Nephron (organoid): ENCODE data around the gene MROH8.
"Not testable (repeated sequence)": the region's sequence is repeated elsewhere in the genome, so short reads cannot be mapped to it uniquely, and the experiment has no call there.

Experiments
- H3K27ac Mint-ChIP-seq, 3 experiments: 2 replicates each; pipeline ENCODE4 v1.8.0; 2020; ENCODE audit warnings: mixed read lengths in 3 of 3, mild to moderate bottlenecking in 2 of 3, moderate library complexity in 1 of 3
- H3K27me3 Mint-ChIP-seq: 2 replicates; pipeline ENCODE4 v1.8.0; 2021; ENCODE audit warnings: low read depth, mild to moderate bottlenecking, moderate library complexity, mixed read lengths
- H3K36me3 Mint-ChIP-seq: 2 replicates; pipeline ENCODE4 v1.8.0; 2020; ENCODE audit warnings: low read depth, mixed read lengths
- H3K4me1 Mint-ChIP-seq: 2 replicates; pipeline ENCODE4 v1.8.0; 2020; ENCODE audit warnings: mixed read lengths
- H3K4me3 Mint-ChIP-seq, 3 experiments: 2 replicates each; pipeline ENCODE4 v1.8.0; 2020; ENCODE audit warnings: mild to moderate bottlenecking in 3 of 3, mixed read lengths in 3 of 3, moderate library complexity in 2 of 3
- H3K9me3 Mint-ChIP-seq: 2 replicates; pipeline ENCODE4 v1.8.0; 2020; ENCODE audit warnings: mixed read lengths
- CTCF ChIP-seq, 3 experiments: fragments of 200-600 bp; sonication (generic); IDR thresholded peaks; one replicate each; pipeline ENCODE4 v1.5.0; 2021; ENCODE audit warnings: antibody characterized with exemption in 3 of 3; ENCODE audit not compliant: unreplicated experiment in 3 of 3

The MROH8 gene

DNA sequence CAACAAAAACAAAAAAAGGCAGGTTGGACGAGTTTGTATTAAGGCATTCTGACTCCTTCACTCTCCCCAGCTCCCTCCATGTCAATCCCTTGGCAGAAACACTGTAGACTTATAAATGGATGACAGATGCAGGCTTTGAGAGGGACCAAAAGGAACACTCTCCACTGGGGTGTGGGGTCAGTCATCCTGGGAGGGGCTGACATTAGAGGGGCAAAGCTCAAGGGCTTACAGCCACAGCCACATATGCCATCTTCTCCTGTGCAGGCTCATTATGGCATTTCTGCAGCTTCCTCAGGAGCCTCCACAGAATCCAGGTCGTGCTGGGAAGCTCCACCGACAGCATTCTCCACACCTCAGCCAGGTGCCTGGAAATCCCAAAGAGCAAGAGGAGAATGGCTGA, 50.5 kb downstream of the MROH8 start:
- Mint-ChIP-seq H3K9me3 (peaks cover 3% of the 10 kb centered on the region), H3K36me3 (peaks cover 7% of the 10 kb centered on the region), H3K4me1 (no peaks in the 10 kb centered on the region), H3K27me3 (no peaks in the 10 kb centered on the region), H3K27ac (no peak overlapping the region), H3K4me3 (no peak overlapping the region)
- no peak for TF ChIP-seq CTCF (IDR thresholded peaks at IDR 0.05; ENCODE audit: unreplicated experiment in 3 of 3)

- H3K27ac Mint-ChIP-seq, H3K9me3 Mint-ChIP-seq, H3K4me1 Mint-ChIP-seq, H3K27me3 Mint-ChIP-seq, H3K4me3 Mint-ChIP-seq: not testable (repeated sequence)
- peaks cover 11% of the 10 kb centered on the region for H3K36me3 Mint-ChIP-seq
Measured at GRCh38 chr20:37126290-37126689, 53.1 kb downstream of the MROH8 start.

GRCh38 chr20:37123441-37123840, 55.9 kb downstream of the MROH8 start:
- H3K27ac Mint-ChIP-seq: no peak overlapping the region
- H3K4me3 Mint-ChIP-seq: no peak overlapping the region
- H3K36me3 Mint-ChIP-seq: peaks cover 7% of the 10 kb centered on the region
- no peaks in the 10 kb centered on the region for H3K27me3 Mint-ChIP-seq
- no peak for TF ChIP-seq CTCF (IDR thresholded peaks at IDR 0.05; ENCODE audit: unreplicated experiment in 3 of 3)
- H3K9me3 Mint-ChIP-seq: peaks cover 7% of the 10 kb centered on the region
- H3K4me1 Mint-ChIP-seq: no peaks in the 10 kb centered on the region

- Mint-ChIP-seq H3K27me3 (no peaks in the 10 kb centered on the region), H3K27ac (no peak overlapping the region), H3K4me1 (no peaks in the 10 kb centered on the region), H3K36me3 (peaks cover 11% of the 10 kb centered on the region), H3K4me3 (no peak overlapping the region), H3K9me3 (peaks cover 7% of the 10 kb centered on the region)
- no peak for TF ChIP-seq CTCF (IDR thresholded peaks at IDR 0.05; ENCODE audit: unreplicated experiment in 3 of 3)
Measured at GRCh38 chr20:37120497-37120896, 58.9 kb downstream of the MROH8 start.

DNA sequence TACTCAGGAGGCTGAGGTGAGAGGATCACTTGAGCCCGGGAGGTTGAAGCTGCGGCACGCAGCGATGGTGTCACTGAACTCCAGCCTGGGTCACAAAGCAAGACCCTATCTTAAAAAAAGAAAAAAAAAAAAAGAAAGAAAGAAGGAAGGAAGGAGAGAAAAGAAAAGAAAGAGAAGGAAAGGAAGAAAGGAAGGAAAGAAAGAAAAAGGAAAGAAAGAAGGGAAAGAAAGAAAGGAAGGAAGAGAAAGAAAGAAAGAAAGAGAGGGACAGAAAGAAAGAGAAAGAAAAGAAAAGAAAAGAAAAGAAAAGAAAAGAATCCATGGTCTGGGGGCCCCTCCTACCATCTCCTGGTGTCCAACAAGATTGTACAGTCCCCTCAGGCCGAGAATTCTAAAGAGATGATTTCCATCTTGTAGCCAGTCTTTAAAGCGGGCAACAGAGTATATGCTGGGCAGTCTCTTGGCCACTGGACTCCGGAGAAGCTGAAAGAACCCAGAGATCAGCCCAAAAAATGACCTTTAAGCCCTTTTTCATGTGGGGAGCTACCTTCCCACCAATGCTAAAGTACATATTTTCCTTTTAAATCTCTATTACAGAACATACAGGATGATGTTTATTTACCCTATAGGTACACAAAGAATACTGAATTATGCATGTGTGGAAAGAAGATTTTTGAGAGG, 59.9 kb downstream of the MROH8 start:
- Mint-ChIP-seq H3K27me3 (no peaks in the 10 kb centered on the region), H3K27ac (no peak overlapping the region), H3K9me3 (peaks cover 4% of the 10 kb centered on the region), H3K4me3 (no peak overlapping the region), H3K36me3 (peaks cover 8% of the 10 kb centered on the region), H3K4me1 (no peaks in the 10 kb centered on the region)
- no peak for TF ChIP-seq CTCF (IDR thresholded peaks at IDR 0.05; ENCODE audit: unreplicated experiment in 3 of 3)

GRCh38 chr20:37114012-37114411, 65.3 kb downstream of the MROH8 start:
- Mint-ChIP-seq H3K4me1 (no peaks in the 10 kb centered on the region), H3K27me3 (no peaks in the 10 kb centered on the region), H3K27ac (no peak overlapping the region), H3K9me3 (no peaks in the 10 kb centered on the region), H3K36me3 (peaks cover 4% of the 10 kb centered on the region), H3K4me3 (no peak overlapping the region)
- no peak for TF ChIP-seq CTCF (IDR thresholded peaks at IDR 0.05; ENCODE audit: unreplicated experiment in 3 of 3)
